HG02763 (cell line): ENCODE data around the gene CLASP2.

ENCODE experiments used
- ATAC-seq: cut with Tn5 transposase; IDR thresholded peaks from one replicate; pipeline ENCODE4 v1.9.1; 2021; ENCODE audit warnings: mild to moderate bottlenecking, moderate library complexity; ENCODE audit not compliant: unreplicated experiment

Gene CLASP2

GRCh38 chr3:33639889-33640288 lies 78.2 kb downstream of the CLASP2 start:
- ATAC-seq: no peak

GRCh38 chr3:33637482-33637881 lies 80.6 kb downstream of the CLASP2 start:
- no peak for ATAC-seq

GRCh38 chr3:33636125-33636850 lies 81.8 kb downstream of the CLASP2 start:
- ATAC-seq: no peak

- no peak for ATAC-seq
Measured at GRCh38 chr3:33634262-33634661, 83.8 kb downstream of the CLASP2 start.

- ATAC-seq: no peak
Measured at GRCh38 chr3:33629219-33629618, 88.8 kb downstream of the CLASP2 start.

GRCh38 chr3:33624756-33625155 lies 93.3 kb downstream of the CLASP2 start:
- ATAC-seq: no peak

GRCh38 chr3:33613041-33613440 lies 105.0 kb downstream of the CLASP2 start:
- ATAC-seq: no peak

GRCh38 chr3:33612607-33613006 lies 105.4 kb downstream of the CLASP2 start:
- ATAC-seq: no peak

- ATAC-seq: no peak
Measured at GRCh38 chr3:33602829-33603228, 115.2 kb downstream of the CLASP2 start.

GRCh38 chr3:33597257-33597689 lies 120.8 kb downstream of the CLASP2 start:
- no peak for ATAC-seq

- no peak for ATAC-seq
Measured at GRCh38 chr3:33592999-33593398, 125.1 kb downstream of the CLASP2 start.

GRCh38 chr3:33590541-33590940 lies 127.5 kb downstream of the CLASP2 start:
- no peak for ATAC-seq

- no peak for ATAC-seq
Measured at GRCh38 chr3:33586402-33586801, 131.7 kb downstream of the CLASP2 start.

GRCh38 chr3:33582234-33582633 lies 135.8 kb downstream of the CLASP2 start:
- no peak for ATAC-seq

GRCh38 chr3:33581666-33582065 lies 136.4 kb downstream of the CLASP2 start:
- ATAC-seq: no peak

- ATAC-seq: no peak
Measured at GRCh38 chr3:33579840-33580239, 138.2 kb downstream of the CLASP2 start.

- no peak for ATAC-seq
Measured at GRCh38 chr3:33579178-33579510, 138.9 kb downstream of the CLASP2 start.

GRCh38 chr3:33578325-33579177 lies 139.5 kb downstream of the CLASP2 start:
- no peak for ATAC-seq

GRCh38 chr3:33577588-33577987 lies 140.5 kb downstream of the CLASP2 start:
- ATAC-seq: no peak

GRCh38 chr3:33577173-33577572 lies 140.9 kb downstream of the CLASP2 start:
- no peak for ATAC-seq

GRCh38 chr3:33575311-33575710 lies 142.7 kb downstream of the CLASP2 start:
- ATAC-seq: no peak

GRCh38 chr3:33557829-33558228 lies 160.2 kb downstream of the CLASP2 start:
- ATAC-seq: no peak
